DMS53 (cell line): Measurements from ENCODE around the gene WDFY2.
"Not testable (repeated sequence)": the region's sequence is repeated elsewhere in the genome, so short reads cannot be mapped to it uniquely, and the experiment has no call there.

Source experiments
- DNase-seq: peaks from one replicate; lab custom pipeline; 2025; lab: John Stamatoyannopoulos, UW

Gene WDFY2

GRCh38 chr13:51583875-51584730, at the start of gene WDFY2:
WDFY2 (plus strand) TSS chr13:51584462; CDS start chr13:51584688, 226 bp downstream.
- peak; percentile 100 for DNase-seq

- no peak for DNase-seq
Observed at GRCh38 chr13:51538591-51539179, 45.6 kb upstream of the WDFY2 start.

- DNase-seq, result no peak
Observed at GRCh38 chr13:51539887-51540286, 44.4 kb upstream of the WDFY2 start.

- no peak for DNase-seq
Observed at GRCh38 chr13:51541037-51541436, 43.2 kb upstream of the WDFY2 start.

GRCh38 chr13:51541809-51542258, 42.4 kb upstream of the WDFY2 start:
- no peak for DNase-seq

GRCh38 chr13:51542346-51543242, 41.7 kb upstream of the WDFY2 start:
- DNase-seq, result no peak

- DNase-seq, result not testable (repeated sequence)
Observed at GRCh38 chr13:51545446-51545845, 38.8 kb upstream of the WDFY2 start.

- no peak for DNase-seq
Observed at GRCh38 chr13:51547425-51548176, 36.7 kb upstream of the WDFY2 start.

GRCh38 chr13:51549050-51549449, 35.2 kb upstream of the WDFY2 start:
- DNase-seq, result peak; percentile 64

- peak; percentile 11 for DNase-seq
Observed at GRCh38 chr13:51549593-51549992, 34.7 kb upstream of the WDFY2 start.

- DNase-seq, result no peak
Observed at GRCh38 chr13:51550151-51550550, 34.1 kb upstream of the WDFY2 start.

- peak; percentile 77 for DNase-seq
Observed at GRCh38 chr13:51551416-51551815, 32.8 kb upstream of the WDFY2 start.

- DNase-seq, result no peak
Observed at GRCh38 chr13:51552027-51552426, 32.2 kb upstream of the WDFY2 start.

GRCh38 chr13:51553531-51553930, 30.7 kb upstream of the WDFY2 start:
- DNase-seq, result no peak

- DNase-seq, result no peak
Observed at GRCh38 chr13:51556740-51557139, 27.5 kb upstream of the WDFY2 start.

GRCh38 chr13:51557438-51557837, 26.8 kb upstream of the WDFY2 start:
- DNase-seq, result no peak

GRCh38 chr13:51557875-51558612, 26.2 kb upstream of the WDFY2 start:
- DNase-seq, result peak; percentile 84

- DNase-seq, result no peak
Observed at GRCh38 chr13:51559946-51560735, 24.1 kb upstream of the WDFY2 start.

- DNase-seq, result no peak
Observed at GRCh38 chr13:51562011-51562671, 22.1 kb upstream of the WDFY2 start.

- no peak for DNase-seq
Observed at GRCh38 chr13:51564252-51564651, 20.0 kb upstream of the WDFY2 start.
